Measurements from ENCODE around the gene ANKEF1.
A peak's percentile ranks its signal among the peaks of the same experiment; 100 is the strongest.

ANKEF1 gene

GRCh38 chr20:10094566-10095173 is 59.9 kb downstream of the ANKEF1 start:
- H3K4me3 ChIP-seq (ENCODE audit: low read length, poor library complexity, severe bottlenecking) = no peak overlapping the region
- H3K9me3 ChIP-seq (ENCODE audit: insufficient read depth, low read depth, low read length) = no peaks in the 10 kb centered on the region
- TF ChIP-seq CTCF (conservative IDR thresholded peaks at IDR 0.05; ENCODE audit: low read length) = peak; percentile 27; the same call in 1 of the 2 replicates
- no peak for TF ChIP-seq EZH2phosphoT487 (IDR thresholded peaks at IDR 0.05; ENCODE audit: borderline replicate concordance)
- H3K9me2 ChIP-seq (replicated peaks; ENCODE audit: low read depth, low read length) = no peaks in the 10 kb centered on the region
- no peaks in the 10 kb centered on the region for H3K4me1 ChIP-seq (ENCODE audit: insufficient read depth, low read length, poor library complexity, severe bottlenecking)
- no peaks in the 10 kb centered on the region for H4K20me1 ChIP-seq (ENCODE audit: insufficient read depth, low read length, poor library complexity, severe bottlenecking)
- H3K9ac ChIP-seq (ENCODE audit: low read depth, low read length, poor library complexity, severe bottlenecking) = no peak overlapping the region
- no peaks in the 10 kb centered on the region for H3K27me3 ChIP-seq (ENCODE audit: insufficient read depth, low read length, poor library complexity, severe bottlenecking)
- no peaks in the 10 kb centered on the region for H3K79me2 ChIP-seq (ENCODE audit: insufficient read depth, low read length)
- H3F3A ChIP-seq (ENCODE audit: low read depth) = no peaks in the 10 kb centered on the region
- H3K4me2 ChIP-seq (ENCODE audit: low read depth, low read length, poor library complexity, severe bottlenecking) = no peak overlapping the region
- no peak overlapping the region for H2AFZ ChIP-seq (ENCODE audit: low read length)
- no peaks in the 10 kb centered on the region for H3K36me3 ChIP-seq (ENCODE audit: insufficient read depth, low read length)

- H3K9me2 ChIP-seq (replicated peaks; ENCODE audit: low read depth, low read length) = no peaks in the 10 kb centered on the region
- H3K27me3 ChIP-seq (ENCODE audit: insufficient read depth, low read length, poor library complexity, severe bottlenecking) = no peaks in the 10 kb centered on the region
- no peaks in the 10 kb centered on the region for H3K4me1 ChIP-seq (ENCODE audit: insufficient read depth, low read length, poor library complexity, severe bottlenecking)
- no peak overlapping the region for H3K4me2 ChIP-seq (ENCODE audit: low read depth, low read length, poor library complexity, severe bottlenecking)
- no peaks in the 10 kb centered on the region for H3K9me3 ChIP-seq (ENCODE audit: insufficient read depth, low read depth, low read length)
- H3K4me3 ChIP-seq (ENCODE audit: low read length, poor library complexity, severe bottlenecking) = no peak overlapping the region
- H3K9ac ChIP-seq (ENCODE audit: low read depth, low read length, poor library complexity, severe bottlenecking) = no peak overlapping the region
- H3F3A ChIP-seq (ENCODE audit: low read depth) = no peaks in the 10 kb centered on the region
- TF ChIP-seq CTCF (conservative IDR thresholded peaks at IDR 0.05; ENCODE audit: low read length) (no peak), EZH2phosphoT487 (IDR thresholded peaks at IDR 0.05; ENCODE audit: borderline replicate concordance) (no peak)
- H2AFZ ChIP-seq (ENCODE audit: low read length) = no peak overlapping the region
- no peaks in the 10 kb centered on the region for H3K79me2 ChIP-seq (ENCODE audit: insufficient read depth, low read length)
- H3K36me3 ChIP-seq (ENCODE audit: insufficient read depth, low read length) = no peaks in the 10 kb centered on the region
- no peaks in the 10 kb centered on the region for H4K20me1 ChIP-seq (ENCODE audit: insufficient read depth, low read length, poor library complexity, severe bottlenecking)
Measured at GRCh38 chr20:10096790-10097189, 62.0 kb downstream of the ANKEF1 start.

- H3K9me2 ChIP-seq (replicated peaks; ENCODE audit: low read depth, low read length) = no peaks in the 10 kb centered on the region
- no peaks in the 10 kb centered on the region for H3F3A ChIP-seq (ENCODE audit: low read depth)
- H2AFZ ChIP-seq (ENCODE audit: low read length) = no peak overlapping the region
- no peak overlapping the region for H3K4me2 ChIP-seq (ENCODE audit: low read depth, low read length, poor library complexity, severe bottlenecking)
- no peak overlapping the region for H3K9ac ChIP-seq (ENCODE audit: low read depth, low read length, poor library complexity, severe bottlenecking)
- no peaks in the 10 kb centered on the region for H3K4me1 ChIP-seq (ENCODE audit: insufficient read depth, low read length, poor library complexity, severe bottlenecking)
- H3K4me3 ChIP-seq (ENCODE audit: low read length, poor library complexity, severe bottlenecking) = no peak overlapping the region
- no peaks in the 10 kb centered on the region for H3K79me2 ChIP-seq (ENCODE audit: insufficient read depth, low read length)
- H3K36me3 ChIP-seq (ENCODE audit: insufficient read depth, low read length) = no peaks in the 10 kb centered on the region
- no peak for TF ChIP-seq CTCF (conservative IDR thresholded peaks at IDR 0.05; ENCODE audit: low read length)
- TF ChIP-seq EZH2phosphoT487 (IDR thresholded peaks at IDR 0.05; ENCODE audit: borderline replicate concordance) = no peak
- no peaks in the 10 kb centered on the region for H4K20me1 ChIP-seq (ENCODE audit: insufficient read depth, low read length, poor library complexity, severe bottlenecking)
- H3K27me3 ChIP-seq (ENCODE audit: insufficient read depth, low read length, poor library complexity, severe bottlenecking) = no peaks in the 10 kb centered on the region
- no peaks in the 10 kb centered on the region for H3K9me3 ChIP-seq (ENCODE audit: insufficient read depth, low read depth, low read length)
Measured at GRCh38 chr20:10105046-10105445, 70.3 kb downstream of the ANKEF1 start.
